ENCODE results near the gene COL6A1. TPM values are rescaled to one million over a fixed set of nuclear protein-coding genes. Genes with fewer than 3 reads are reported as not detected.

Gene COL6A1
- total RNA-seq, 1 experiment from 2014 or later: 17.8 TPM

DNA sequence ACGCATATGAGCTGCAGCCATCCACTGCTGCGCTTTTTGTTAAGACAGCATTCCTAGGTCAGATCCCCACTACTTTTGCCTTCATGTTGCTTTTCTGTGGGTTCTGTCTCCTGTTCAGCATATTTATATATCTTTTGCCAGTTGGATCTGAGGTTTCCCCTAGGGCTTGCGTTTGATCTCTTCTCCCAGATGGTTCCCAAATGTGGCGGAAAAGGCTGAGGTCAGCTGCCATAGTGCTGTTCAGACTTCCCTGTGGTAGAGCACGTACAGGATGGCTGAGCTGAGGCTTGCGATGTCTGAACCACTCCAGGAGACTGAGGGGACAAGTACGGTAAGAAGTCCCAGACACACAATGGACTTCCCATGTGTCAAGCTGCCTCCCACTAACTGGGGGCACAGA lies 39.8 kb downstream of the COL6A1 start:
- TF ChIP-seq, protein P1, sequence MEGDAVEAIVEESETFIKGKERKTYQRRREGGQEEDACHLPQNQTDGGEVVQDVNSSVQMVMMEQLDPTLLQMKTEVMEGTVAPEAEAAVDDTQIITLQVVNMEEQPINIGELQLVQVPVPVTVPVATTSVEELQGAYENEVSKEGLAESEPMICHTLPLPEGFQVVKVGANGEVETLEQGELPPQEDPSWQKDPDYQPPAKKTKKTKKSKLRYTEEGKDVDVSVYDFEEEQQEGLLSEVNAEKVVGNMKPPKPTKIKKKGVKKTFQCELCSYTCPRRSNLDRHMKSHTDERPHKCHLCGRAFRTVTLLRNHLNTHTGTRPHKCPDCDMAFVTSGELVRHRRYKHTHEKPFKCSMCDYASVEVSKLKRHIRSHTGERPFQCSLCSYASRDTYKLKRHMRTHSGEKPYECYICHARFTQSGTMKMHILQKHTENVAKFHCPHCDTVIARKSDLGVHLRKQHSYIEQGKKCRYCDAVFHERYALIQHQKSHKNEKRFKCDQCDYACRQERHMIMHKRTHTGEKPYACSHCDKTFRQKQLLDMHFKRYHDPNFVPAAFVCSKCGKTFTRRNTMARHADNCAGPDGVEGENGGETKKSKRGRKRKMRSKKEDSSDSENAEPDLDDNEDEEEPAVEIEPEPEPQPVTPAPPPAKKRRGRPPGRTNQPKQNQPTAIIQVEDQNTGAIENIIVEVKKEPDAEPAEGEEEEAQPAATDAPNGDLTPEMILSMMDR (IDR thresholded peaks at IDR 0.05; ENCODE audit: unreplicated experiment): no peak

DNA sequence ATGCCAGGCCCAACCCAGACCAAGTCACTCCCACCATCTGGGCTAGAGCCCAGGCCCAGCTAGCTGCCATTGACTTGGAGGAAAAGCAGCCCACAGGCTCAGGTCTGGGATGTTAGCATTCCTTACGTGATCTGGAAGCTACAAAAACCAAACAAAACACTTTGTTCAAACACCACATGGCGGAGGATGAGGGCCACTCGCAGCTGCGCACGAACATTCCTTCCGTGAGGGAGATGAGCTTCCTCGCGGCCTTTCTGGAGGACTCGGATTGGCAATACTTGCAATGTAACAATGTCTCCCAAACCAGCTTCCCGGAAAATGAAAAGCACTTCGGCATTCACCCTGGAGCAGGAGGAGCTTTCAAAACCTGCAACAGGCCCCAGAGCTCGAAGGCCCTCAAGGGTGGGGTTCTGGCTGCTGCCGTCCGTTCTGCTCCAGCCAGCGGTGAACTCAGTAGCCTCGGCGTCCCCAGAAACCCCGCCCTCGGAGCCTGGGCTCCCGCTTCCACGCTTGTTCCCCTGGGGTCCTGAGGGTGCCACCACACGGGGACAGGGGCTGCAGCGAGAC lies 40.5 kb downstream of the COL6A1 start:
- CTCF ChIA-PET: no interaction called here
- H3K36me3 Mint-ChIP-seq (ENCODE audit: insufficient read depth, unreplicated experiment): no peaks in the 10 kb centered on the region
- peaks cover 23% of the 10 kb centered on the region for H3K4me1 Mint-ChIP-seq (ENCODE audit: low read depth, unreplicated experiment)
- intact Hi-C loops (cut with micrococcal nuclease; ENCODE audit: unreplicated experiment): no loop called here
- no peaks in the 10 kb centered on the region for H3K9me3 Mint-ChIP-seq (ENCODE audit: low read depth, unreplicated experiment)
- H3K27ac Mint-ChIP-seq (ENCODE audit: unreplicated experiment): no peak overlapping the region
- DNase-seq: no peak
- BruUV-seq (replicated peaks): no TSS peak
- H3K4me3 Mint-ChIP-seq (ENCODE audit: low read depth, unreplicated experiment): no peak overlapping the region
- TF ChIP-seq, protein P1 (IDR thresholded peaks at IDR 0.05; ENCODE audit: unreplicated experiment): no peak
- no peaks in the 10 kb centered on the region for H3K27me3 Mint-ChIP-seq (ENCODE audit: unreplicated experiment)

More for the DNA sequence above, 39.8 kb downstream of the COL6A1 start:
- intact Hi-C loops (cut with micrococcal nuclease; ENCODE audit: unreplicated experiment): no loop called here
- Mint-ChIP-seq H3K4me3 (ENCODE audit: low read depth, unreplicated experiment) (no peak overlapping the region), H3K27ac (ENCODE audit: unreplicated experiment) (no peak overlapping the region), H3K36me3 (ENCODE audit: insufficient read depth, unreplicated experiment) (no peaks in the 10 kb centered on the region), H3K9me3 (ENCODE audit: low read depth, unreplicated experiment) (no peaks in the 10 kb centered on the region), H3K4me1 (ENCODE audit: low read depth, unreplicated experiment) (peaks cover 17% of the 10 kb centered on the region), H3K27me3 (ENCODE audit: unreplicated experiment) (no peaks in the 10 kb centered on the region)
- no peak for DNase-seq
- BruUV-seq (replicated peaks): no TSS peak
- CTCF ChIA-PET: no interaction called here

DNA sequence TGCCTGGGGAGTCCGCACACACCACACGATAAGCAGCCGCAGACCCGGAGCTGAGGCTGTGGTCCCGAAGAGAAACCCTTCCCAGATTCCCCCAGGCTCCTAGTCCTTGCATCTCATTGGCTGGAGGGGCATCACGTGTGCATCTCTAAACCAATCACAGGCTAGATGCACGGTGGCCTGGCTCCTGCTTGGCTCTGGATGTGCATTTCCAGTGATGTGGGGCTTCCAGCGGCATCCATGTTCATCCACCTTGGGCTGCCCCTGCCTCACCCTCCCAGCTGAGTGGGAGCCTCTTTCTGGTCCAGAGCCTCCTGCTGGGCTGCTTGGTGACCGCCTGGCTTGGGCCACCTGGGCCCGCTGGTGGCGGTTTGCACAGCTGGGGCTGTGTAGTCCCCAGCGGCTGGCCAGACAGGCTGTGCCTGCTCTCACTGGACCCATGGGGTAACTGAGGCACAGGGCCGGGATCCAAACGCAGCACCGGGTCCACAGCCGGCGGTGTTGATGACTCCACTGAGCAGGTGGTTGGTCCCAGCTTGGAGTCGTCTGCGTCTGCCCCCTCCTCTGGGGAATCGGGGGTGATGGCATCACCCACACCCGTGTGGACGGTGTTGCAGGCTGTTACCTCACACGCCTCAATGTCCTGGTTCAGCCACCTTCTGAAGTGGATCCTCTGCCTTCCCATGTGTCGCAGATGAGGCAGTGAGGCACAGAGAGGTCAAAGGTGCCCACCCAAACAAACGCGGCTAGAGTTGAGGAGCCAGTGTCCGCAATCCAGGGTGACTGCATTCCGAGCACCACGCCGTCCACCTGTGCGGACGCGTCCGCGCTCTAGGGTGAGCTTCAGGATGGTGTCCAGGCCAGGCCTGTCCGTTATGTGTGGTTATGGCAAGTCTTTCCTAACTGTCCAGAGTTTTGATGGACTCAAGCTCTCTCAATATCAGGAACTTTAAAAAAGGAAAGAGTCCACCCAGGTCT lies 41.3 kb downstream of the COL6A1 start:
- CTCF ChIA-PET: no interaction called here
- intact Hi-C loops (cut with micrococcal nuclease; ENCODE audit: unreplicated experiment): no loop called here
- Mint-ChIP-seq H3K9me3 (ENCODE audit: low read depth, unreplicated experiment) (no peaks in the 10 kb centered on the region), H3K27me3 (ENCODE audit: unreplicated experiment) (no peaks in the 10 kb centered on the region), H3K36me3 (ENCODE audit: insufficient read depth, unreplicated experiment) (no peaks in the 10 kb centered on the region), H3K4me1 (ENCODE audit: low read depth, unreplicated experiment) (peaks cover 23% of the 10 kb centered on the region), H3K4me3 (ENCODE audit: low read depth, unreplicated experiment) (no peak overlapping the region), H3K27ac (ENCODE audit: unreplicated experiment) (no peak overlapping the region)
- DNase-seq: no peak
- no TSS peak for BruUV-seq (replicated peaks)
- TF ChIP-seq, protein P1 (IDR thresholded peaks at IDR 0.05; ENCODE audit: unreplicated experiment): no peak

DNA sequence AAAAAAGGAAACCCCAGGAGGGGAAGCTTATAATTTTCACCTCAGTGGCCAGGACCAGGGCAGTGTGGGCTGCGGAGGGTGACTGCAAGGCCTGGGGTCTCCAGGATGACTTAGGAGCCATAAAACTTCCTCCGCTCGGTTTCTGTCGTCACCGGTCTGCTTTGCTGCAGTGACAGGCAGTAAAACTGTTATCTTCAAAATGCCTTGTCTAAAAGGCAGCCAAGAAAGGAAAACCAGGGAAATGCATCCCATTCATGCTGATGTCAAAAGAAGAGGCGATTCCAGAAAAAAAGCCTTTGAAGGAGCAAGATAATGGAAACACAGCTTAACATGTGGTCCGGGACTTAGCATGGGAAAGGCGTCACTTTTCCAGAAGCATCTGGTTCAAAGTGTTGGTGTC lies 42.0 kb downstream of the COL6A1 start:
- CTCF ChIA-PET: no interaction called here
- no peak for DNase-seq
- intact Hi-C loops (cut with micrococcal nuclease; ENCODE audit: unreplicated experiment): no loop called here
- Mint-ChIP-seq H3K27ac (ENCODE audit: unreplicated experiment) (no peak overlapping the region), H3K27me3 (ENCODE audit: unreplicated experiment) (no peaks in the 10 kb centered on the region), H3K9me3 (ENCODE audit: low read depth, unreplicated experiment) (no peaks in the 10 kb centered on the region), H3K36me3 (ENCODE audit: insufficient read depth, unreplicated experiment) (no peaks in the 10 kb centered on the region), H3K4me3 (ENCODE audit: low read depth, unreplicated experiment) (no peak overlapping the region), H3K4me1 (ENCODE audit: low read depth, unreplicated experiment) (peaks cover 23% of the 10 kb centered on the region)
- BruUV-seq (replicated peaks): no TSS peak
- TF ChIP-seq, protein P1 (IDR thresholded peaks at IDR 0.05; ENCODE audit: unreplicated experiment): no peak
